RWPE2 (cell line): ENCODE data around the gene POU4F1.

Experiments used
- ATAC-seq: fragments of 200-7000 bp; cut with Tn5 transposase; 3 replicates; pipeline ENCODE4 v1.9.1; 2021; ENCODE audit warnings: low read depth
- DNase-seq: peaks from one replicate; pipeline ENCODE4 v3.0.0-alpha.2; 2020; ENCODE audit warnings: low spot score
- H3K27ac ChIP-seq: fragments of 450-650 bp; 2 replicates; pipeline ENCODE4 v1.5.1; 2017; ENCODE audit warnings: mild to moderate bottlenecking; ENCODE audit not compliant: poor library complexity, severe bottlenecking
- H3K27me3 ChIP-seq: fragments of 250-450 bp; sonication (Bioruptor Pico); 2 replicates; pipeline ENCODE4 v1.5.1; 2021; ENCODE audit warnings: mild to moderate bottlenecking, moderate library complexity; ENCODE audit not compliant: insufficient read depth, poor library complexity, severe bottlenecking
- H3K36me3 ChIP-seq: fragments of 250-450 bp; sonication (Bioruptor Pico); 2 replicates; pipeline ENCODE4 v1.5.1; 2020; ENCODE audit warnings: low read depth, mild to moderate bottlenecking, moderate library complexity
- H3K4me1 ChIP-seq: fragments of 250-450 bp; sonication (Bioruptor Pico); 2 replicates; pipeline ENCODE4 v1.5.1; 2021; ENCODE audit warnings: mild to moderate bottlenecking, moderate library complexity; ENCODE audit not compliant: insufficient read depth, poor library complexity, severe bottlenecking
- H3K4me3 ChIP-seq: fragments of 250-450 bp; sonication (Bioruptor Pico); 2 replicates; pipeline ENCODE4 v1.5.1; 2021; ENCODE audit warnings: mild to moderate bottlenecking, moderate library complexity; ENCODE audit not compliant: severe bottlenecking
- H3K9me3 ChIP-seq: fragments of 250-450 bp; sonication (Bioruptor Pico); 2 replicates; pipeline ENCODE4 v1.5.1; 2021; ENCODE audit warnings: mild to moderate bottlenecking, moderate library complexity; ENCODE audit not compliant: severe bottlenecking
- TF ChIP-seq, protein P1 (sequence below): fragments of 450-650 bp; IDR thresholded peaks from one replicate; pipeline ENCODE4 v1.5.1; 2017; ENCODE audit warnings: mild to moderate bottlenecking, moderate library complexity; ENCODE audit not compliant: poor library complexity, severe bottlenecking

The POU4F1 gene

GRCh38 chr13:78607409-78608251, 4.3 kb upstream of the POU4F1 start:
- Histone ChIP-seq H3K27me3 (peaks cover 92% of the 10 kb centered on the region), H3K9me3 (no peaks in the 10 kb centered on the region), H3K4me3 (no peak overlapping the region), H3K4me1 (peaks cover 6% of the 10 kb centered on the region), H3K27ac (no peak overlapping the region), H3K36me3 (no peaks in the 10 kb centered on the region)
- DNase-seq = no peak
- TF ChIP-seq, protein P1, sequence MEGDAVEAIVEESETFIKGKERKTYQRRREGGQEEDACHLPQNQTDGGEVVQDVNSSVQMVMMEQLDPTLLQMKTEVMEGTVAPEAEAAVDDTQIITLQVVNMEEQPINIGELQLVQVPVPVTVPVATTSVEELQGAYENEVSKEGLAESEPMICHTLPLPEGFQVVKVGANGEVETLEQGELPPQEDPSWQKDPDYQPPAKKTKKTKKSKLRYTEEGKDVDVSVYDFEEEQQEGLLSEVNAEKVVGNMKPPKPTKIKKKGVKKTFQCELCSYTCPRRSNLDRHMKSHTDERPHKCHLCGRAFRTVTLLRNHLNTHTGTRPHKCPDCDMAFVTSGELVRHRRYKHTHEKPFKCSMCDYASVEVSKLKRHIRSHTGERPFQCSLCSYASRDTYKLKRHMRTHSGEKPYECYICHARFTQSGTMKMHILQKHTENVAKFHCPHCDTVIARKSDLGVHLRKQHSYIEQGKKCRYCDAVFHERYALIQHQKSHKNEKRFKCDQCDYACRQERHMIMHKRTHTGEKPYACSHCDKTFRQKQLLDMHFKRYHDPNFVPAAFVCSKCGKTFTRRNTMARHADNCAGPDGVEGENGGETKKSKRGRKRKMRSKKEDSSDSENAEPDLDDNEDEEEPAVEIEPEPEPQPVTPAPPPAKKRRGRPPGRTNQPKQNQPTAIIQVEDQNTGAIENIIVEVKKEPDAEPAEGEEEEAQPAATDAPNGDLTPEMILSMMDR = no peak
- ATAC-seq = no peak

GRCh38 chr13:78606471-78607408, 3.4 kb upstream of the POU4F1 start:
- H3K27me3 ChIP-seq = peaks cover 96% of the 10 kb centered on the region
- no peak overlapping the region for H3K4me3 ChIP-seq
- H3K9me3 ChIP-seq = no peaks in the 10 kb centered on the region
- no peak overlapping the region for H3K27ac ChIP-seq
- H3K4me1 ChIP-seq = peaks cover 6% of the 10 kb centered on the region
- ATAC-seq (no peak), DNase-seq (no peak)
- TF ChIP-seq, protein P1 = no peak
- H3K36me3 ChIP-seq = no peaks in the 10 kb centered on the region

DNA sequence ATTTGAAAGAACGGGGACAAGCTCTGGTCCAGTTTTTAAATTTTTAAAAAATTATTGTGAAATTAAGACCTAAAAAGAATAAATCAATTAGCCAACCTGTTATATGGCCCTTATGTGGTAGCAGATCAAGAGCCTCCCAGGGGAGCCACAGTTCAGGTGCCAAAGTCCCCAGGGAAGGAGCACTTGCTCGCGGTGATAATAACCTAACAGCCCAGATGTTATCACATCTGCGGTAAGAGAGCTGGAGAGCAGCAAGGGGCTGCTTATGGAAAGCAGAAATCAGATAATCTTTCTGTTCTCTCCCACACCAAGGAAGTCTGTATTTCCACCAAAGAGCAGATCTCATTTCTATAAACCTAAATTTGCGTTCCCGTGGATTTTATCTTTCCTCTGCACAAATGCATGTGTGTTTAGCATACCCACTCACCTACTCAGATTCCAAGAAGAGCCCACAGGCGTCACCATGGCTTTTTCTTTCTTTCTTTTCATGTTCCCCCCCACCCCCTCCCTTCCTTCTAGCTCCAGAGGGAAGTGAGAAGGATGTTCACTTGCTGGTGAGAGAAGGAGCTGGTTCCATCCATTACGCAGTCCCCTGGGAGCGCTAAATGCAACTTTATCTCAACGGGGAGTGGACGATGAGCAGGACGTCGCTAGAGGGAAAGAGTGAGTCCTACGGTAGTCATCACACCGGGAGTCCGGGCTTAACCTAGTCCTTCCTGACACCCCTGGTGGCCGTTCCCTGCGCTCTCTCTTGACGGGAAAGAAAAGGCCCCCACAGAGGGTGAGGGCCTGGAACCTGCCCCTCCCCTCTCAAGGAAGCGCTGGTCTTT, 1.6 kb upstream of the POU4F1 start:
- Histone ChIP-seq H3K4me1 (no peaks in the 10 kb centered on the region), H3K4me3 (no peak overlapping the region), H3K36me3 (no peaks in the 10 kb centered on the region), H3K27ac (no peak overlapping the region), H3K9me3 (no peaks in the 10 kb centered on the region), H3K27me3 (peaks cover 96% of the 10 kb centered on the region)
- DNase-seq = no peak
- ATAC-seq = peak; percentile 57
- TF ChIP-seq, protein P1 = no peak

- Histone ChIP-seq H3K9me3 (no peaks in the 10 kb centered on the region), H3K4me1 (no peaks in the 10 kb centered on the region), H3K27ac (no peak overlapping the region), H3K4me3 (no peak overlapping the region), H3K36me3 (no peaks in the 10 kb centered on the region), H3K27me3 (peaks cover 96% of the 10 kb centered on the region)
- DNase-seq (no peak), ATAC-seq (no peak)
- TF ChIP-seq, protein P1 = no peak
Observed at GRCh38 chr13:78602561-78603239, 652 bp downstream of the POU4F1 start.
